COR-L47 (cell line): ENCODE data around the gene GNAQ.
A peak's percentile ranks its signal among the peaks of the same experiment; 100 is the strongest.

Source experiments
- DNase-seq: peaks from one replicate; lab custom pipeline; 2025; lab: John Stamatoyannopoulos, UW

GNAQ gene

GRCh38 chr9:77843076-77843870, 188.3 kb downstream of the GNAQ start:
- DNase-seq = peak; percentile 9

GRCh38 chr9:77841739-77842386, 189.7 kb downstream of the GNAQ start:
- peak; percentile 14 for DNase-seq

GRCh38 chr9:77839459-77840140, 192.0 kb downstream of the GNAQ start:
- no peak for DNase-seq

DNA sequence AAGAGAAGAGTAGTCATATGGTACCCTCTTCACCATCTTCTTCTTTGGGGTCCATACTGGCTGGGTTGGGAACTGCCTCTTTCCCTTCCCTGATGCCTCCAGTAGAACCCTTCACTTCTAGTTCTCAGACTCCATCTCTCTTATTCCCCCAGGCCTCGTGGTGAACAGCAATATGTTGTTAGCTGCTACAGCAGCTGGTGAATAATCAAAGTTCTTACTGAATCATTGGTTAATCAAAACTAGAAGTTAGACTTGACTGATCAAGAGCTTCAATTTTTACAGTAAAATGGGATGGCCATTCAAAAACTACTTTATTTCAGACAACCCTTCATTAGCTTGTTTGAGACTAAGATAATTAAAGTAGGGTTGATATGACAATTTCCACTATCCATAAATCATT, 192.6 kb downstream of the GNAQ start:
- DNase-seq = no peak

GRCh38 chr9:77834898-77835488, 196.6 kb downstream of the GNAQ start:
- no peak for DNase-seq

DNA sequence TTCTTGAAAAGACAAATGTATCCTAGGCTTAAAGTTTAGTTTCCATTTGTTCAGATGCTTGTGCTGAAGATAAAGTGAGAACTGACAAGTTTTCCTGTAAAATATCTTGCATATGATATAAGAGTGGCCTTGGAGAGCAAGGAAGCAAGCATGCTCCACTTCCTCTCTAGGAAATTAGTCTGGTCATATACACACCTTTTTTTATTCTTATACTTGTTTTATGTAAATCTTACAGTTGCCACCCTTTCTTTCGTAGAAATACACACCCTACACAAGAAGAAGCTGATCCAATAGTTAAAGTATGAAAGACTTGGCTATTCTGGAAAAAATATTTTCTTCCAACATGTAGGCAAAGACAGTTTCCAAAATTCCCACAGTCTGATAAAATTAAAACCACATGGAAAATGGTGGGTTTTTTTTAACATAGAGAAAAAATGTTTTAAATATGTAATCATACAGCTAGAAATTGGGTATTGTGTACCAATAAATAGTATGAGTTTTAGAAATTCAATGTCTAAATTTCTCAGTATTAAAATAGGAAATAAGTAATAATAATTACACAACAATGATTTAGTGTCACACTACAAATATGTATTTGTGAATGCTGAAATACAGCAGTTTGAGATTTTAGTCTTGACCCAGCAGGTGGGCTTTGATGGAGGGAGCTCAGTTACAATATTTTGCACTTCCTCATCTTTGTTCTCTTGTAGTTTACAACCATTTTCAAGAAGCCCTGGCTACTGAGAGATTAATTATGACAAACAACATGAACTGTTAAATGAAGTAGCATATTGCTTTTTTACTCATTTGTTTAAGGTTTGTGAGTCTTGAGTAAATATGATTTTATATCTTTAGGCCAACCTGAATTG, 197.8 kb downstream of the GNAQ start:
- peak; percentile 16 for DNase-seq

GRCh38 chr9:77832639-77833038, 199.0 kb downstream of the GNAQ start:
- DNase-seq = no peak

DNA sequence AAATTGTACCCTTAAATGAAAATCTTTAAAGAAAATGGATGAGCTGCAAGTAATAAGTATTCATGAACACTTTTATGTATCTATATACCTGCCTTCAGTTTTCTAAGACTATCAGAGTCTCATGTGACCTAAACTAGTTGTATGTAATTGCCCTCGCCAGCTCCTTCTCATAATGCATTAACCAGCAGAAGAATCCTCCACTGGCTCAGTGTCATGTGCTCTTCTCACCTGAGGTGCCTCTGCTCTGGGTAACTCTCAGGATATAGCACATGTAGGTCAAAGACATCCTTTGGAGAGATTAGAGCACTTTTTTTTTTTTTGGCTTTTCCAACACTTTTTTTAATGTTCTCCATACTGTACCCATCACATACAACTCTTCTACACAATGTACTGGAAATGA, 199.8 kb downstream of the GNAQ start:
- no peak for DNase-seq

GRCh38 chr9:77830618-77831285, 200.9 kb downstream of the GNAQ start:
- DNase-seq = no peak

DNA sequence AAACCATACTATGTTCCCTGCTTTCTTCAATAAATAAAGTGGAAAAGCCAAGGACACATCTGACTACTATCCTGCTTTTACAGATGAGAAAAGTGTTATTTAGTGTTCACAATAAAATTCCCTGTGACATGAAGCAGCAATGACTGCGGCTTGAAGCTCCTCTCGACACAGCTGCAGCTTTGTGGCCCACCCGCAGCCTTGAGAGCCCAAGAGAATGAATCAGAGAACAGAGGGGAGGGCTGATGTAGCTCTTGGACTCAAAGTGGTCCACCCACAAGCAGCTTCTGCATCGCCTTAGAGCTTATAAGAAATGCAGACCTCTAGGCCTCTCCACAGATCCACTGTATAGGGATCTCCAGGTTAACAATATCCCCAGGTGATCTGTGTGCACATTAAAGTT, 202.2 kb downstream of the GNAQ start:
- no peak for DNase-seq

- no peak for DNase-seq
These were observed 204.4 kb downstream of the GNAQ start for GRCh38 chr9:77827104-77827784.

GRCh38 chr9:77826621-77827020, 205.0 kb downstream of the GNAQ start:
- DNase-seq = no peak

DNA sequence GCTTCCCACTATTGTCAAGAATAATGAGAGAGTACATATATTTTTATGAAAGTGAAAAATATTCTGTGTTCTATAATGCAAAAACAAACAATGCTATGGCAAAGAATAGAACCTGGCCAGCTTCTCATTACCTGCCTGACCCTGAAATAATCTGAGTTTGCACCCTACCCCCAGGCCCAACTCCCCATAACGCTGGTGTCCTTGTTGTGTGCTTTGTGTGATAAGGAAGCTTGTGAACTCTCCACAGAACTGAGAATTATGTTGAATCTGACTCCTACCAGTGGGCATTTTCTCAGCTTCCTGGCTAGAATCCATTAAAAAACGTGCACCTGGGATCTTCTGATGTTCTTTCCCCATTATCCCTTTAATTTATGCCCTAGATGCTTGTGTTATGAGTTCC, 205.5 kb downstream of the GNAQ start:
- no peak for DNase-seq

- no peak for DNase-seq
These were observed 206.2 kb downstream of the GNAQ start for GRCh38 chr9:77825361-77825760.

DNA sequence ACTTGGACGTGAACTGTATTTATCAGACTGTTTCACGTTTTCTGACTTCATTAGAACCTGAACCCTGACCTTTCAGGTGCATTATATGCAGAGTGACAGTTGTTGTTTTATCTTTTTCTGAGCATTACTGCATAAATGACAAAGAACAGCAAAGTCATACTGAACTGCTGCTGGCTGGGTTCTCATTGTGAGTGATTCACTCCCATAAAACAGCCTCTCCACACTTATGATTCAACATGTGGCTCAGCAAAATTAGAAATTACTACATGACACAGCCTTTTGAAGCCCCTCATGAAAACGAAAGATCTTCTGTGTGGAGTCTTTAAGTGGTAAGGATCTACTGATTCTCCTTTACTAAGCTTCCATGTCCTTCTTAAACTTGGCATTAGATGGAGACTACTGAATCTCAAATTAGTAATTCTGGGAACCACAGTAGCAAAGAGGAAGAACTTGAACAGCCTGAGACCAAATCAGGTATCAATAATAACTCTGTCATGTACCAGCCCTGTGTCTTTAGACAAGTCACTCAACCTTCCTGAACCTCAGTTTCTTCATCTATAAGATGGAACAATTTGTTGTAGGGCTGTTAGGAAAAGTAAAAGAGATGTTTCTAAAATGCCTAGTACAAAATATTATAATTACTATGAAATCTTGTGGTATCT, 211.2 kb downstream of the GNAQ start:
- DNase-seq = no peak

DNA sequence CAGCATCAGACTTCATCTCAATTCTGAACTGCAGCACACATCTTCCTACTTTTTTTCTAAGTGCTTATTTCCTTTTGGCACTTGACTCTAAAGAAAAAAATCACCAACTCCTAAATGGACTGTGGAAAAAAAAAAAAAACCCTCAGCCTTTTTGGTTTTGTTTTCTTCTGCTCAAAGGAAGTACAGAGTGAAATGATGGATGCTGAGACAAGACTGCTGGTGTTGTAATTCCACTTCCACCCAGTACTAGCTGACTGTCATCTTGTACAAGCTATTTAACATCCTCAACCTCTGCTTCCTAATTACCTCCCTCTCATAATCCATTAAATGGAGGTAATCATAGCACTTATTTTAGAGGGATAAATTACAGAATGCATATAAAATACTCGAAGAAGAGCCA, 212.0 kb downstream of the GNAQ start:
- no peak for DNase-seq

GRCh38 chr9:77817590-77818311, 213.9 kb downstream of the GNAQ start:
- DNase-seq = no peak

- DNase-seq = no peak
These were observed 214.8 kb downstream of the GNAQ start for GRCh38 chr9:77816641-77817341.

- DNase-seq = no peak
These were observed 216.4 kb downstream of the GNAQ start for GRCh38 chr9:77815260-77815659.
